Osteocyte (in vitro differentiated cells): ENCODE data around the gene RBPJ. TPM values are rescaled to one million over a fixed set of nuclear protein-coding genes. Genes with fewer than 3 reads are reported as not detected.

ENCODE experiments used
- DNase-seq: peaks from one replicate; pipeline ENCODE4 v3.0.0; 2021; ENCODE audit warnings: mixed read lengths; ENCODE audit not compliant: unreplicated experiment; ENCODE audit errors: extremely low spot score
- H3K27ac Mint-ChIP-seq: one replicate; pipeline ENCODE4 v1.8.0; 2021; ENCODE audit warnings: mild to moderate bottlenecking, mixed read lengths; ENCODE audit not compliant: unreplicated experiment
- H3K27me3 Mint-ChIP-seq: one replicate; pipeline ENCODE4 v1.8.0; 2021; ENCODE audit warnings: mixed read lengths; ENCODE audit not compliant: unreplicated experiment
- H3K36me3 Mint-ChIP-seq: one replicate; pipeline ENCODE4 v1.8.0; 2021; ENCODE audit warnings: mixed read lengths; ENCODE audit not compliant: unreplicated experiment
- H3K4me1 Mint-ChIP-seq: one replicate; pipeline ENCODE4 v1.8.0; 2021; ENCODE audit warnings: mixed read lengths; ENCODE audit not compliant: unreplicated experiment
- H3K4me3 Mint-ChIP-seq: one replicate; pipeline ENCODE4 v1.8.0; 2021; ENCODE audit warnings: mild to moderate bottlenecking, moderate library complexity, mixed read lengths; ENCODE audit not compliant: unreplicated experiment
- H3K9me3 Mint-ChIP-seq: one replicate; pipeline ENCODE4 v1.8.0; 2021; ENCODE audit warnings: mixed read lengths; ENCODE audit not compliant: unreplicated experiment
- CTCF ChIP-seq: fragments of 200-600 bp; sonication (generic); IDR thresholded peaks from 2 replicates; pipeline ENCODE4 v1.5.0; 2021; ENCODE audit warnings: antibody characterized with exemption, mild to moderate bottlenecking, moderate library complexity
- total RNA-seq: library from RNA; stranded (reverse); gene quantifications from 2 replicates; pipeline ENCODE4 v1.2.1, GENCODE V29; 2021

The RBPJ gene
- total RNA-seq, 1 donor from 2014 or later, result 79.8 TPM

GRCh38 chr4:26429910-26430309 is 109.1 kb downstream of the RBPJ start:
- Mint-ChIP-seq H3K4me3 (no peak overlapping the region), H3K4me1 (peaks cover 24% of the 10 kb centered on the region), H3K36me3 (peaks cover 61% of the 10 kb centered on the region), H3K9me3 (no peaks in the 10 kb centered on the region), H3K27me3 (no peaks in the 10 kb centered on the region), H3K27ac (no peak overlapping the region)
- DNase-seq, result no peak
- TF ChIP-seq CTCF, result no peak

GRCh38 chr4:26431461-26432180 is 110.8 kb downstream of the RBPJ start:
- peaks cover 24% of the 10 kb centered on the region for H3K4me1 Mint-ChIP-seq
- peak overlapping the region; percentile 67 for H3K27ac Mint-ChIP-seq
- H3K36me3 Mint-ChIP-seq, result peaks cover 55% of the 10 kb centered on the region
- H3K4me3 Mint-ChIP-seq, result no peak overlapping the region
- no peaks in the 10 kb centered on the region for H3K27me3 Mint-ChIP-seq
- no peak for TF ChIP-seq CTCF
- no peak for DNase-seq
- H3K9me3 Mint-ChIP-seq, result no peaks in the 10 kb centered on the region

GRCh38 chr4:26432419-26432818 is 111.6 kb downstream of the RBPJ start:
- Mint-ChIP-seq H3K36me3 (peaks cover 49% of the 10 kb centered on the region), H3K4me3 (no peak overlapping the region), H3K4me1 (peaks cover 24% of the 10 kb centered on the region), H3K27ac (peak overlapping the region; percentile 31), H3K9me3 (no peaks in the 10 kb centered on the region), H3K27me3 (no peaks in the 10 kb centered on the region)
- no peak for DNase-seq
- no peak for TF ChIP-seq CTCF

GRCh38 chr4:26433556-26433955 is 112.7 kb downstream of the RBPJ start:
- H3K27ac Mint-ChIP-seq, result peak overlapping the region; percentile 23
- no peak for DNase-seq
- H3K27me3 Mint-ChIP-seq, result no peaks in the 10 kb centered on the region
- H3K36me3 Mint-ChIP-seq, result peaks cover 49% of the 10 kb centered on the region
- H3K4me3 Mint-ChIP-seq, result no peak overlapping the region
- H3K4me1 Mint-ChIP-seq, result peaks cover 24% of the 10 kb centered on the region
- H3K9me3 Mint-ChIP-seq, result no peaks in the 10 kb centered on the region
- no peak for TF ChIP-seq CTCF

GRCh38 chr4:26434030-26434639 is 113.3 kb downstream of the RBPJ start:
- peaks cover 48% of the 10 kb centered on the region for H3K36me3 Mint-ChIP-seq
- H3K9me3 Mint-ChIP-seq, result no peaks in the 10 kb centered on the region
- no peak overlapping the region for H3K27ac Mint-ChIP-seq
- no peaks in the 10 kb centered on the region for H3K27me3 Mint-ChIP-seq
- TF ChIP-seq CTCF, result no peak
- no peak overlapping the region for H3K4me3 Mint-ChIP-seq
- DNase-seq, result no peak
- H3K4me1 Mint-ChIP-seq, result peaks cover 24% of the 10 kb centered on the region
